ENCODE results near the gene VARS2. TPM values are rescaled to one million over a fixed set of nuclear protein-coding genes. Genes with fewer than 3 reads are reported as not detected.

VARS2 gene
- total and polyA plus RNA-seq, 2 experiments from 2014 or later: 21.6 to 36.9 TPM

GRCh38 chr6:30945281-30945680, 31.2 kb downstream of the VARS2 start:
- Histone ChIP-seq H2AFZ (no peak overlapping the region), H4K20me1 (ENCODE audit: insufficient read depth, poor library complexity, severe bottlenecking) (no peaks in the 10 kb centered on the region), H3K79me2 (no peaks in the 10 kb centered on the region), H3K36me3 (replicated peaks; ENCODE audit: insufficient read depth, low read depth) (no peaks in the 10 kb centered on the region), H3K27ac (no peak overlapping the region), H3K9me3 (ENCODE audit: low read depth) (no peaks in the 10 kb centered on the region), H3K4me1 (ENCODE audit: insufficient read depth) (peaks cover 4% of the 10 kb centered on the region), H3K27me3 (no peaks in the 10 kb centered on the region), H3K9me2 (replicated peaks; ENCODE audit: insufficient read depth) (no peaks in the 10 kb centered on the region), H3K4me2 (no peak overlapping the region), H3K4me3 (no peak overlapping the region)
- WGBS (ENCODE audit: low lambda C conversion rate, missing lambda C conversion rate): 94% methylated on average over 5 of the region's 5 CpGs
- TF ChIP-seq, protein P1, sequence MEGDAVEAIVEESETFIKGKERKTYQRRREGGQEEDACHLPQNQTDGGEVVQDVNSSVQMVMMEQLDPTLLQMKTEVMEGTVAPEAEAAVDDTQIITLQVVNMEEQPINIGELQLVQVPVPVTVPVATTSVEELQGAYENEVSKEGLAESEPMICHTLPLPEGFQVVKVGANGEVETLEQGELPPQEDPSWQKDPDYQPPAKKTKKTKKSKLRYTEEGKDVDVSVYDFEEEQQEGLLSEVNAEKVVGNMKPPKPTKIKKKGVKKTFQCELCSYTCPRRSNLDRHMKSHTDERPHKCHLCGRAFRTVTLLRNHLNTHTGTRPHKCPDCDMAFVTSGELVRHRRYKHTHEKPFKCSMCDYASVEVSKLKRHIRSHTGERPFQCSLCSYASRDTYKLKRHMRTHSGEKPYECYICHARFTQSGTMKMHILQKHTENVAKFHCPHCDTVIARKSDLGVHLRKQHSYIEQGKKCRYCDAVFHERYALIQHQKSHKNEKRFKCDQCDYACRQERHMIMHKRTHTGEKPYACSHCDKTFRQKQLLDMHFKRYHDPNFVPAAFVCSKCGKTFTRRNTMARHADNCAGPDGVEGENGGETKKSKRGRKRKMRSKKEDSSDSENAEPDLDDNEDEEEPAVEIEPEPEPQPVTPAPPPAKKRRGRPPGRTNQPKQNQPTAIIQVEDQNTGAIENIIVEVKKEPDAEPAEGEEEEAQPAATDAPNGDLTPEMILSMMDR (IDR thresholded peaks at IDR 0.05; ENCODE audit: poor library complexity): no peak
- TF ChIP-seq EZH2 (IDR thresholded peaks at IDR 0.05; ENCODE audit: borderline replicate concordance) (no peak), EZH2phosphoT487 (IDR thresholded peaks at IDR 0.05; ENCODE audit: low read depth, severe bottlenecking, unreplicated experiment) (no peak)
- DNase-seq (ENCODE audit: low spot score): no peak

DNA sequence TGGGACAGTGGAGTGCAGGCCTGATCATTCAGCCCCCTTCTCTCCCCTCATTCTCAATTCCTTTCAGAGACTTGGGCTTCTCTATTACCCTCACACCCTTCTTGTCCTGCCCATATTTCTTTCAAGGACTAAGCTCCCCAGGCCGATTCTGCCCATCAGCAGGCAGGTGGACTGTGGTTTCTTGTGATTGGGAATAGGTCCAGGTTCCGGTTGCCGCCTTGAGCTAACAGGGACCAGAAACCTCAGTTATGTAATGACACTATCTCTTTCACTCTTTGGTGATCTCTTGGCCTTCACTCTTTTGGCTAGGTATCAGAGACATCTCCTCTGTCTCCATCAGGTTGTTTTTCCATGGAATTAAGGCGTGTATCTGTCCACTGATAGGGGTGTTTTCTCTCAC, 33.2 kb downstream of the VARS2 start:
- Histone ChIP-seq H3K4me1 (ENCODE audit: insufficient read depth) (peaks cover 3% of the 10 kb centered on the region), H3K9me2 (replicated peaks; ENCODE audit: insufficient read depth) (no peaks in the 10 kb centered on the region), H3K27ac (no peak overlapping the region), H3K4me2 (no peak overlapping the region), H3K4me3 (no peak overlapping the region), H3K27me3 (peaks cover 2% of the 10 kb centered on the region), H4K20me1 (ENCODE audit: insufficient read depth, poor library complexity, severe bottlenecking) (no peaks in the 10 kb centered on the region), H2AFZ (no peak overlapping the region), H3K9me3 (ENCODE audit: low read depth) (no peaks in the 10 kb centered on the region), H3K36me3 (replicated peaks; ENCODE audit: insufficient read depth, low read depth) (no peaks in the 10 kb centered on the region), H3K79me2 (no peaks in the 10 kb centered on the region)
- TF ChIP-seq, protein P1 (IDR thresholded peaks at IDR 0.05; ENCODE audit: poor library complexity): no peak
- no peak for TF ChIP-seq EZH2phosphoT487 (IDR thresholded peaks at IDR 0.05; ENCODE audit: low read depth, severe bottlenecking, unreplicated experiment)
- no peak for TF ChIP-seq EZH2 (IDR thresholded peaks at IDR 0.05; ENCODE audit: borderline replicate concordance)
- 85% methylated on average over 4 of the region's 4 CpGs for WGBS (ENCODE audit: low lambda C conversion rate, missing lambda C conversion rate)
- no peak for DNase-seq (ENCODE audit: low spot score)

GRCh38 chr6:30948811-30949210, 34.8 kb downstream of the VARS2 start:
- H3K36me3 ChIP-seq (replicated peaks; ENCODE audit: insufficient read depth, low read depth): no peaks in the 10 kb centered on the region
- H3K4me1 ChIP-seq (ENCODE audit: insufficient read depth): no peaks in the 10 kb centered on the region
- H3K27ac ChIP-seq: no peak overlapping the region
- no peaks in the 10 kb centered on the region for H3K79me2 ChIP-seq
- H2AFZ ChIP-seq: no peak overlapping the region
- H3K4me2 ChIP-seq: no peak overlapping the region
- no peaks in the 10 kb centered on the region for H3K9me3 ChIP-seq (ENCODE audit: low read depth)
- no peaks in the 10 kb centered on the region for H3K9me2 ChIP-seq (replicated peaks; ENCODE audit: insufficient read depth)
- H4K20me1 ChIP-seq (ENCODE audit: insufficient read depth, poor library complexity, severe bottlenecking): no peaks in the 10 kb centered on the region
- TF ChIP-seq EZH2 (IDR thresholded peaks at IDR 0.05; ENCODE audit: borderline replicate concordance): no peak
- no peak for TF ChIP-seq EZH2phosphoT487 (IDR thresholded peaks at IDR 0.05; ENCODE audit: low read depth, severe bottlenecking, unreplicated experiment)
- TF ChIP-seq, protein P1 (IDR thresholded peaks at IDR 0.05; ENCODE audit: poor library complexity): no peak
- no peak overlapping the region for H3K4me3 ChIP-seq
- H3K27me3 ChIP-seq: peaks cover 9% of the 10 kb centered on the region
- 92% methylated on average over 6 of the region's 6 CpGs for WGBS (ENCODE audit: low lambda C conversion rate, missing lambda C conversion rate)
- no peak for DNase-seq (ENCODE audit: low spot score)
